H1 (cell line): Measurements from ENCODE around the gene C14orf119. TPM values are rescaled to one million over a fixed set of nuclear protein-coding genes. Genes with fewer than 3 reads are reported as not detected.
A peak's percentile ranks its signal among the peaks of the same experiment; 100 is the strongest.

Experiments used
- CEBPB ChIP-seq: IDR thresholded peaks from 2 replicates; pipeline ENCODE4 v1.6.1; 2012; ENCODE audit warnings: low read depth, low read length
- CHD1 ChIP-seq: IDR thresholded peaks from 2 replicates; pipeline ENCODE4 v1.6.1; 2012; ENCODE audit warnings: low read depth, low read length, improper control_type of control experiment
- JUND ChIP-seq: IDR thresholded peaks from 2 replicates; pipeline ENCODE4 v1.6.1; 2011; ENCODE audit warnings: mild to moderate bottlenecking, improper control_type of control experiment, low read length
- MAFK ChIP-seq: IDR thresholded peaks from 2 replicates; pipeline ENCODE4 v1.6.1; 2012; ENCODE audit warnings: low read depth, mild to moderate bottlenecking, improper control_type of control experiment, low read length
- PHF8 ChIP-seq: fragments of 200-600 bp; sonication (generic); conservative IDR thresholded peaks from 2 replicates; pipeline ENCODE4 v1.7.1; 2012; ENCODE audit warnings: low read depth, mild to moderate bottlenecking, inconsistent platforms, low read length, moderate library complexity
- RXRA ChIP-seq: IDR thresholded peaks from 2 replicates; pipeline ENCODE4 v1.6.1; 2011; ENCODE audit warnings: low read depth, mild to moderate bottlenecking, low read length, moderate library complexity; ENCODE audit not compliant: insufficient read depth
- TAF1 ChIP-seq: IDR thresholded peaks from 2 replicates; pipeline ENCODE4 v1.6.1; 2011; ENCODE audit warnings: mild to moderate bottlenecking, low read depth, low read length
- TCF12 ChIP-seq: IDR thresholded peaks from 2 replicates; pipeline ENCODE4 v1.6.1; 2011; ENCODE audit warnings: low read depth, mild to moderate bottlenecking, low read length
- TEAD4 ChIP-seq: IDR thresholded peaks from 2 replicates; pipeline ENCODE4 v1.6.1; 2012; ENCODE audit warnings: low read depth, low read length, inconsistent platforms, mixed read lengths
- YY1 ChIP-seq: IDR thresholded peaks from 2 replicates; pipeline ENCODE4 v1.6.1; 2011; ENCODE audit warnings: low read depth, mild to moderate bottlenecking, low read length
- ZNF274 ChIP-seq: IDR thresholded peaks from 2 replicates; pipeline ENCODE4 v1.7.0; 2012; ENCODE audit warnings: low read length, borderline replicate concordance; ENCODE audit errors: extremely low read depth
- polyA plus RNA-seq, 7 experiments: library from polyadenylated mRNA; depleted of rRNA in 3 of 7; stranded (reverse) in 5 of 7; unstranded in 2 of 7; fragments of >200 nt in 5 of 7; fragments of 200-250 nt in 2 of 7; gene quantifications; 1 replicate in 5 of 7; 2 replicates in 1 of 7; 4 replicates in 1 of 7; pipeline versions ENCODE4 v1.2.1 to v1.2.3, GENCODE V29; 2011 to 2013; ENCODE audit warnings: missing spikeins in 2 of 7, mixed read lengths in 2 of 7
- total RNA-seq: library from RNA; stranded (reverse); fragmentation: NEBNext Ultra II Directional; extraction: Animal tissue kit (Norgen Biotek cat#: 25700); gene quantifications from 2 replicates; pipeline ENCODE4 v1.2.1, GENCODE V29; 2021
- TF ChIP-seq, protein P1 (sequence below): fragments of 300-600 bp; sonication (generic); IDR thresholded peaks from 2 replicates; pipeline ENCODE4 v1.7.1; 2012; ENCODE audit warnings: low read length, moderate library complexity, mild to moderate bottlenecking, inconsistent platforms; ENCODE audit not compliant: insufficient replicate concordance

C14orf119 gene
- total and polyA plus RNA-seq, 2 of the 8 experiments (the other 6 are each of a cell fraction or from before 2014, with no cell fraction given): 78.1 to 94.0 TPM

DNA sequence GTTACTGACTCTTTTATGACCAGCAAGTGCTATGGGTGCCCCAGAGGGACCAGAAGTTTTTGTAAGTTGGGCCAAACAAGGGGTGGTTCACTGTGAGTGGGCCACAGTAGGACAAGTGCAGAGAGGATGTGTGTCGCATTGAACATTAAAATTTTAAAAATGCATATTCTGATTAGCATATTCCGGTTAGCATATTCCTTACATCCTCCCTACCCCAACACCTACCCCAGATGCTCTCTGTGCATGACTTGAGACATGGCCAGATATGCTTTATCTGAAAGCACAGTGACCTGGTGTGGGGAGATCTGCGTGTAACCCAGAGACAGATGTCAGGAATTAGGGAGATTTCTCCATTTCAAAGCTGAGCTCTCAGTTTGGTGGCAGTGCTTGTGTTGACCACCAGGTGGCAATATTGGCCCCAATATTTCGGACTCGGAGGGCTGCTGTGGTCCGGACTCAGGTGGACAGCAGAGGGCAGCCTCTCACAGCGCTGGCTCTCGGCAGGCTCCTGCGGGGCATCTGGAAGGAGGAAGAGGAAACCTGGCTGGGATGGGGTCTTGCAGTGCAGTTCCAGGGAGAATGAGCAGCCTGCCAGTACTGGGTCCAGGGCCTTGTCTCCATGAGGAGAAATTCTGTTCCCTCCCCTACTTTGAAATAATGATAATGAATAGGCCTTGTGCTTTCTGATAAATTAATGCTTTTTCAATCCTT lies 25.4 kb downstream of the C14orf119 start (continued):
- TF ChIP-seq, protein P1, sequence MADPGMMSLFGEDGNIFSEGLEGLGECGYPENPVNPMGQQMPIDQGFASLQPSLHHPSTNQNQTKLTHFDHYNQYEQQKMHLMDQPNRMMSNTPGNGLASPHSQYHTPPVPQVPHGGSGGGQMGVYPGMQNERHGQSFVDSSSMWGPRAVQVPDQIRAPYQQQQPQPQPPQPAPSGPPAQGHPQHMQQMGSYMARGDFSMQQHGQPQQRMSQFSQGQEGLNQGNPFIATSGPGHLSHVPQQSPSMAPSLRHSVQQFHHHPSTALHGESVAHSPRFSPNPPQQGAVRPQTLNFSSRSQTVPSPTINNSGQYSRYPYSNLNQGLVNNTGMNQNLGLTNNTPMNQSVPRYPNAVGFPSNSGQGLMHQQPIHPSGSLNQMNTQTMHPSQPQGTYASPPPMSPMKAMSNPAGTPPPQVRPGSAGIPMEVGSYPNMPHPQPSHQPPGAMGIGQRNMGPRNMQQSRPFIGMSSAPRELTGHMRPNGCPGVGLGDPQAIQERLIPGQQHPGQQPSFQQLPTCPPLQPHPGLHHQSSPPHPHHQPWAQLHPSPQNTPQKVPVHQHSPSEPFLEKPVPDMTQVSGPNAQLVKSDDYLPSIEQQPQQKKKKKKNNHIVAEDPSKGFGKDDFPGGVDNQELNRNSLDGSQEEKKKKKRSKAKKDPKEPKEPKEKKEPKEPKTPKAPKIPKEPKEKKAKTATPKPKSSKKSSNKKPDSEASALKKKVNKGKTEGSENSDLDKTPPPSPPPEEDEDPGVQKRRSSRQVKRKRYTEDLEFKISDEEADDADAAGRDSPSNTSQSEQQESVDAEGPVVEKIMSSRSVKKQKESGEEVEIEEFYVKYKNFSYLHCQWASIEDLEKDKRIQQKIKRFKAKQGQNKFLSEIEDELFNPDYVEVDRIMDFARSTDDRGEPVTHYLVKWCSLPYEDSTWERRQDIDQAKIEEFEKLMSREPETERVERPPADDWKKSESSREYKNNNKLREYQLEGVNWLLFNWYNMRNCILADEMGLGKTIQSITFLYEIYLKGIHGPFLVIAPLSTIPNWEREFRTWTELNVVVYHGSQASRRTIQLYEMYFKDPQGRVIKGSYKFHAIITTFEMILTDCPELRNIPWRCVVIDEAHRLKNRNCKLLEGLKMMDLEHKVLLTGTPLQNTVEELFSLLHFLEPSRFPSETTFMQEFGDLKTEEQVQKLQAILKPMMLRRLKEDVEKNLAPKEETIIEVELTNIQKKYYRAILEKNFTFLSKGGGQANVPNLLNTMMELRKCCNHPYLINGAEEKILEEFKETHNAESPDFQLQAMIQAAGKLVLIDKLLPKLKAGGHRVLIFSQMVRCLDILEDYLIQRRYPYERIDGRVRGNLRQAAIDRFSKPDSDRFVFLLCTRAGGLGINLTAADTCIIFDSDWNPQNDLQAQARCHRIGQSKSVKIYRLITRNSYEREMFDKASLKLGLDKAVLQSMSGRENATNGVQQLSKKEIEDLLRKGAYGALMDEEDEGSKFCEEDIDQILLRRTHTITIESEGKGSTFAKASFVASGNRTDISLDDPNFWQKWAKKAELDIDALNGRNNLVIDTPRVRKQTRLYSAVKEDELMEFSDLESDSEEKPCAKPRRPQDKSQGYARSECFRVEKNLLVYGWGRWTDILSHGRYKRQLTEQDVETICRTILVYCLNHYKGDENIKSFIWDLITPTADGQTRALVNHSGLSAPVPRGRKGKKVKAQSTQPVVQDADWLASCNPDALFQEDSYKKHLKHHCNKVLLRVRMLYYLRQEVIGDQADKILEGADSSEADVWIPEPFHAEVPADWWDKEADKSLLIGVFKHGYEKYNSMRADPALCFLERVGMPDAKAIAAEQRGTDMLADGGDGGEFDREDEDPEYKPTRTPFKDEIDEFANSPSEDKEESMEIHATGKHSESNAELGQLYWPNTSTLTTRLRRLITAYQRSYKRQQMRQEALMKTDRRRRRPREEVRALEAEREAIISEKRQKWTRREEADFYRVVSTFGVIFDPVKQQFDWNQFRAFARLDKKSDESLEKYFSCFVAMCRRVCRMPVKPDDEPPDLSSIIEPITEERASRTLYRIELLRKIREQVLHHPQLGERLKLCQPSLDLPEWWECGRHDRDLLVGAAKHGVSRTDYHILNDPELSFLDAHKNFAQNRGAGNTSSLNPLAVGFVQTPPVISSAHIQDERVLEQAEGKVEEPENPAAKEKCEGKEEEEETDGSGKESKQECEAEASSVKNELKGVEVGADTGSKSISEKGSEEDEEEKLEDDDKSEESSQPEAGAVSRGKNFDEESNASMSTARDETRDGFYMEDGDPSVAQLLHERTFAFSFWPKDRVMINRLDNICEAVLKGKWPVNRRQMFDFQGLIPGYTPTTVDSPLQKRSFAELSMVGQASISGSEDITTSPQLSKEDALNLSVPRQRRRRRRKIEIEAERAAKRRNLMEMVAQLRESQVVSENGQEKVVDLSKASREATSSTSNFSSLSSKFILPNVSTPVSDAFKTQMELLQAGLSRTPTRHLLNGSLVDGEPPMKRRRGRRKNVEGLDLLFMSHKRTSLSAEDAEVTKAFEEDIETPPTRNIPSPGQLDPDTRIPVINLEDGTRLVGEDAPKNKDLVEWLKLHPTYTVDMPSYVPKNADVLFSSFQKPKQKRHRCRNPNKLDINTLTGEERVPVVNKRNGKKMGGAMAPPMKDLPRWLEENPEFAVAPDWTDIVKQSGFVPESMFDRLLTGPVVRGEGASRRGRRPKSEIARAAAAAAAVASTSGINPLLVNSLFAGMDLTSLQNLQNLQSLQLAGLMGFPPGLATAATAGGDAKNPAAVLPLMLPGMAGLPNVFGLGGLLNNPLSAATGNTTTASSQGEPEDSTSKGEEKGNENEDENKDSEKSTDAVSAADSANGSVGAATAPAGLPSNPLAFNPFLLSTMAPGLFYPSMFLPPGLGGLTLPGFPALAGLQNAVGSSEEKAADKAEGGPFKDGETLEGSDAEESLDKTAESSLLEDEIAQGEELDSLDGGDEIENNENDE: no peak
- TF ChIP-seq TAF1 (no peak), ZNF274 (no peak), CHD1 (no peak), PHF8 (no peak), RXRA (0 out of 2 replicates have a peak, but pooled peaks have one; percentile 42), YY1 (peak; percentile 72), MAFK (no peak), CEBPB (no peak), TCF12 (0 out of 2 replicates have a peak, but pooled peaks have one; percentile 77), JUND (no peak; the same call in 1 of the 2 replicates), TEAD4 (no peak)
